Prostate gland (tissue), 2 donors: ENCODE measurements around the gene R3HDM4. TPM values are rescaled to one million over a fixed set of nuclear protein-coding genes. Genes with fewer than 3 reads are reported as not detected.
A peak's percentile ranks its signal among the peaks of the same experiment; 100 is the strongest.
"Not testable (repeated sequence)": the region's sequence is repeated elsewhere in the genome, so short reads cannot be mapped to it uniquely, and the experiment has no call there.

Source experiments
- DNase-seq: peaks from one replicate; pipeline ENCODE4 v3.0.0-alpha.2; 2019; ENCODE audit warnings: low spot score
- H3K27ac ChIP-seq, 2 donors: fragments of 200-600 bp; sonication (generic); 2 replicates each; pipeline ENCODE4 v1.5.1; 2017 to 2019
- H3K27me3 ChIP-seq: fragments of 200-600 bp; sonication (generic); replicated peaks from 2 replicates; pipeline ENCODE4 v1.5.1; 2019; ENCODE audit not compliant: insufficient read depth
- H3K36me3 ChIP-seq, 2 donors: fragments of 200-600 bp; sonication (generic); 1 replicate in 1 of 2; 2 replicates in 1 of 2; pipeline versions ENCODE4 v1.5.1 to v1.8.1; 2017 to 2019
- H3K4me1 ChIP-seq: fragments of 200-600 bp; sonication (generic); replicated peaks from 2 replicates; pipeline ENCODE4 v1.5.1; 2019
- H3K4me3 ChIP-seq, 2 donors: fragments of 200-600 bp; sonication (generic); 2 replicates each; pipeline ENCODE4 v1.5.1; 2017 to 2019
- H3K9me3 ChIP-seq: fragments of 200-600 bp; sonication (generic); 2 replicates; pipeline ENCODE4 v1.5.1; 2017
- CTCF ChIP-seq, 4 experiments: fragments of 200-600 bp in 2 of 4; fragments of 450-650 bp in 2 of 4; sonication (generic) in 2 of 4; IDR thresholded peaks; 1 replicate in 3 of 4; 2 replicates in 1 of 4; pipeline ENCODE4 v1.5.1; 2016 to 2019; ENCODE audit warnings: antibody characterized with exemption in 4 of 4, mild to moderate bottlenecking in 2 of 4, moderate library complexity in 2 of 4
- POLR2A ChIP-seq: fragments of 450-650 bp; IDR thresholded peaks from one replicate; pipeline ENCODE4 v1.6.1; 2016; ENCODE audit warnings: antibody characterized with exemption, mild to moderate bottlenecking
- POLR2AphosphoS5 ChIP-seq: sonication (generic); formaldehyde crosslinking; IDR thresholded peaks from one replicate; pipeline ENCODE4 v1.6.1; 2017; ENCODE audit warnings: antibody characterized with exemption
- WGBS: methylation state at CpG from one replicate; pipeline ENCODE4 v1.1.5; 2018; 5-methylcytosine and 5-hydroxymethylcytosine counted together
- intact Hi-C: fragments of 100-400 bp; cut with DNase I; formaldehyde crosslinking; loops from one replicate; pipeline ENCODE4 v1.14.2; 2022
- total RNA-seq, 2 donors: library from RNA; depleted of rRNA; stranded (reverse); fragments of >200 nt; gene quantifications; one replicate each; pipeline ENCODE4 v1.1.0, GENCODE V29; 2016

R3HDM4 gene
- total RNA-seq, 2 donors from 2014 or later = 36.9 to 58.7 TPM

GRCh38 chr19:883661-884211 is 29.3 kb downstream of the R3HDM4 start:
- peaks cover 10 to 32% of the 10 kb centered on the region in 2 donors for H3K36me3 ChIP-seq
- peak in 1 of 4 experiments; percentile 35 for TF ChIP-seq CTCF (IDR thresholded peaks at IDR 0.05)
- TF ChIP-seq POLR2AphosphoS5 = no peak
- DNase-seq = no peak

GRCh38 chr19:882871-883497 is 30.0 kb downstream of the R3HDM4 start:
- no peaks in the 10 kb centered on the region for H3K4me1 ChIP-seq
- no peak overlapping the region for H3K4me3 ChIP-seq
- intact Hi-C loops = no loop called here
- H3K36me3 ChIP-seq = peaks cover 10 to 32% of the 10 kb centered on the region in 2 donors
- H3K27ac ChIP-seq = no peak overlapping the region
- TF ChIP-seq POLR2A (no peak), CTCF (IDR thresholded peaks at IDR 0.05) (no peak), POLR2AphosphoS5 (no peak)
- H3K27me3 ChIP-seq = no peaks in the 10 kb centered on the region
- H3K9me3 ChIP-seq = no peaks in the 10 kb centered on the region
- 93% methylated on average over 30 of the region's 30 CpGs for WGBS
- DNase-seq = no peak

More at GRCh38 chr19:883661-884211, 29.3 kb downstream of the R3HDM4 start:
- WGBS = 86% methylated on average over 19 of the region's 22 CpGs
- H3K9me3 ChIP-seq = no peaks in the 10 kb centered on the region
- H3K4me1 ChIP-seq = no peaks in the 10 kb centered on the region
- H3K27ac ChIP-seq = no peak overlapping the region
- no peak overlapping the region for H3K4me3 ChIP-seq
- no peaks in the 10 kb centered on the region for H3K27me3 ChIP-seq
- intact Hi-C loops = no loop called here

- H3K27me3 ChIP-seq = no peaks in the 10 kb centered on the region
- DNase-seq = no peak
- intact Hi-C loops = no loop called here
- H3K9me3 ChIP-seq = no peaks in the 10 kb centered on the region
- peaks cover 10 to 32% of the 10 kb centered on the region in 2 donors for H3K36me3 ChIP-seq
- WGBS = 96% methylated on average over 32 of the region's 34 CpGs
- TF ChIP-seq POLR2A (no peak), POLR2AphosphoS5 (no peak), CTCF (IDR thresholded peaks at IDR 0.05) (no peak)
- H3K27ac ChIP-seq = no peak overlapping the region
- no peak overlapping the region for H3K4me3 ChIP-seq
- no peaks in the 10 kb centered on the region for H3K4me1 ChIP-seq
Measured at GRCh38 chr19:881385-882071, 31.5 kb downstream of the R3HDM4 start.

- 86% methylated on average over 36 of the region's 37 CpGs for WGBS
- DNase-seq = no peak
- H3K36me3 ChIP-seq = peaks cover 12 to 23% of the 10 kb centered on the region in 2 donors
- H3K4me1 ChIP-seq = no peaks in the 10 kb centered on the region
- no peaks in the 10 kb centered on the region for H3K27me3 ChIP-seq
- TF ChIP-seq POLR2AphosphoS5 (no peak), POLR2A (no peak), CTCF (IDR thresholded peaks at IDR 0.05) (no peak)
- H3K27ac ChIP-seq = no peak overlapping the region
- no peak overlapping the region for H3K4me3 ChIP-seq
- no peaks in the 10 kb centered on the region for H3K9me3 ChIP-seq
- intact Hi-C loops = no loop called here
Measured at GRCh38 chr19:879711-880438, 33.1 kb downstream of the R3HDM4 start.

GRCh38 chr19:878751-879561 is 34.1 kb downstream of the R3HDM4 start:
- H3K4me1 ChIP-seq, H3K9me3 ChIP-seq, H3K27ac ChIP-seq, intact Hi-C loops, DNase-seq, H3K4me3 ChIP-seq, H3K27me3 ChIP-seq: not testable (repeated sequence)
- WGBS = 84% methylated on average over 16 of the region's 24 CpGs
- peaks cover 12 to 23% of the 10 kb centered on the region in 2 donors for H3K36me3 ChIP-seq

- H3K9me3 ChIP-seq, intact Hi-C loops, H3K27ac ChIP-seq, H3K27me3 ChIP-seq, H3K4me3 ChIP-seq, DNase-seq, H3K4me1 ChIP-seq: not testable (repeated sequence)
- 84% methylated on average over 20 of the region's 23 CpGs for WGBS
- peaks cover 12 to 18% of the 10 kb centered on the region in 2 donors for H3K36me3 ChIP-seq
Measured at GRCh38 chr19:877992-878660, 34.9 kb downstream of the R3HDM4 start.
